Measurements from ENCODE around the gene ERP27. TPM values are rescaled to one million over a fixed set of nuclear protein-coding genes. Genes with fewer than 3 reads are reported as not detected.

The ERP27 gene
- total RNA-seq, 1 donor, result not detected

- peak within 1 kb of the TSS; percentile 52 for H3K4me3 ChIP-seq (ENCODE audit: insufficient read depth, low read length)
- peak within 1 kb of the TSS; percentile 76 for H2AFZ ChIP-seq (ENCODE audit: low read length)
- no peaks in the 10 kb centered on the region for H3K36me3 ChIP-seq (ENCODE audit: insufficient read depth, low read length)
- no peaks in the 10 kb centered on the region for H3K79me2 ChIP-seq (ENCODE audit: insufficient read depth, low read length)
- DNase-seq (ENCODE audit: insufficient read length, low spot score, missing footprints), result no peak
- no peak within 1 kb of the TSS for H3K27ac ChIP-seq (ENCODE audit: low read depth, low read length)
- no peak for TF ChIP-seq CTCF (IDR thresholded peaks at IDR 0.05; ENCODE audit: extremely low read depth, low read depth, low read length)
- H4K20me1 ChIP-seq (ENCODE audit: insufficient read depth, low read length), result no peaks in the 10 kb centered on the region
- peaks cover 11% of the 10 kb centered on the region for H3K4me1 ChIP-seq (ENCODE audit: insufficient read depth, low read length)
- peak within 1 kb of the TSS; percentile 79 for H3K4me2 ChIP-seq (ENCODE audit: insufficient read depth, low read length)
- H3K9me3 ChIP-seq (ENCODE audit: low read depth, low read length), result no peaks in the 10 kb centered on the region
- no peaks in the 10 kb centered on the region for H3K27me3 ChIP-seq (ENCODE audit: insufficient read depth, low read length)
These were observed 23.3 kb upstream of the ERP27 start, which contains the start of gene ARHGDIB for GRCh38 chr12:14961466-14962152. ARHGDIB (minus strand) TSS chr12:14961601; CDS start chr12:14950712, 10,889 bp downstream.

DNA sequence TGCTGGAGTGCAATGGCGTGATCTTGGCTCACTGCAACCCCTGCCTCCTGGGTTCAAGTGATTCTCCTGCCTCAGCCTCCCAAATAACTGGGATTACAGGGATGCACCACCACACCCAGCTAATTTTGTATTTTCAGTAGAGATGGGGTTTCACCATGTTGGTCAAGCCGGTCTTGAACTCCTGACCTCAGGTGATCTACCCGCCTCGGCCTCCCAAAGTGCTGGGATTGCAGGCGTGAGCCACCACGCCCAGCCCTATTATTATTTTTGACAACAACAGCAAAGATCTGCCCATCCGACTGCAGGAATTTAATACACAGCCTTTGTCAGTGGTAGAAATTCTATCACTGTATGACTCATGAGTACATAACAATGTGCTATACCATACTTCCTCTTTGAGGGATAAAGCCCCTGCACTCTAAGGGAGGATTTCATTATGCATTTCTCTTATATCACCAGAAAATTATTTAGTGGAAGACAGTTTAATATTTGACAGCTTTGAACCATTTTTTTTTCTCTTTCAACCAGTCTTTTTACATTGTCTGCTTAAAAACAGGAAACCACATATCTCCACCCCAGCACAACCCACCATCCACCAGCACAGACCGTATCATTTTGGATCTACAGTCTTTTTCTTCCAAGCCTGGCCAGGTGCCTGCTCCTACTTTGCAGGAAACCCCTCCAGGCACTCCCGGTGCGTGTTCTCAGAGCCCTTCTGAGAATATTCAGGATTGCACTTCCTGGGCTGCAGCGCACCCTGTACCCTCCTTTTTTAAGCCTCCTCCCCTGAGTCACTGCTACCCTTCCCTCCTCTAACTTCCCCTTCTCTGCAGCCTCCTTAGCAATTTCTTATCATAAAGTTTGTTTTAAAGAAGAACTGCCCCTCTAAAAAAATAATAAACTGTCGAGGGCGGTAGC, 22.5 kb upstream of the ERP27 start:
- no peak for TF ChIP-seq CTCF (IDR thresholded peaks at IDR 0.05; ENCODE audit: extremely low read depth, low read depth, low read length)
- peak overlapping the region; percentile 76 for H2AFZ ChIP-seq (ENCODE audit: low read length)
- no peaks in the 10 kb centered on the region for H3K9me3 ChIP-seq (ENCODE audit: low read depth, low read length)
- H3K4me3 ChIP-seq (ENCODE audit: insufficient read depth, low read length), result peak overlapping the region; percentile 52
- no peaks in the 10 kb centered on the region for H4K20me1 ChIP-seq (ENCODE audit: insufficient read depth, low read length)
- peak; percentile 60 for DNase-seq (ENCODE audit: insufficient read length, low spot score, missing footprints)
- H3K36me3 ChIP-seq (ENCODE audit: insufficient read depth, low read length), result no peaks in the 10 kb centered on the region
- H3K27ac ChIP-seq (ENCODE audit: low read depth, low read length), result no peak overlapping the region
- peaks cover 11% of the 10 kb centered on the region for H3K4me1 ChIP-seq (ENCODE audit: insufficient read depth, low read length)
- H3K27me3 ChIP-seq (ENCODE audit: insufficient read depth, low read length), result no peaks in the 10 kb centered on the region
- no peaks in the 10 kb centered on the region for H3K79me2 ChIP-seq (ENCODE audit: insufficient read depth, low read length)
- peak overlapping the region; percentile 79 for H3K4me2 ChIP-seq (ENCODE audit: insufficient read depth, low read length)

GRCh38 chr12:14959916-14960496, 21.7 kb upstream of the ERP27 start:
- H3K4me1 ChIP-seq (ENCODE audit: insufficient read depth, low read length), result peaks cover 11% of the 10 kb centered on the region
- H3K9me3 ChIP-seq (ENCODE audit: low read depth, low read length), result no peaks in the 10 kb centered on the region
- H3K4me3 ChIP-seq (ENCODE audit: insufficient read depth, low read length), result no peak overlapping the region
- H3K27me3 ChIP-seq (ENCODE audit: insufficient read depth, low read length), result no peaks in the 10 kb centered on the region
- no peaks in the 10 kb centered on the region for H3K36me3 ChIP-seq (ENCODE audit: insufficient read depth, low read length)
- no peak for TF ChIP-seq CTCF (IDR thresholded peaks at IDR 0.05; ENCODE audit: extremely low read depth, low read depth, low read length)
- no peaks in the 10 kb centered on the region for H3K79me2 ChIP-seq (ENCODE audit: insufficient read depth, low read length)
- no peaks in the 10 kb centered on the region for H4K20me1 ChIP-seq (ENCODE audit: insufficient read depth, low read length)
- no peak overlapping the region for H3K4me2 ChIP-seq (ENCODE audit: insufficient read depth, low read length)
- H2AFZ ChIP-seq (ENCODE audit: low read length), result no peak overlapping the region
- DNase-seq (ENCODE audit: insufficient read length, low spot score, missing footprints), result no peak
- H3K27ac ChIP-seq (ENCODE audit: low read depth, low read length), result no peak overlapping the region
